ENCODE results near the gene HHLA2. TPM values are rescaled to one million over a fixed set of nuclear protein-coding genes. Genes with fewer than 3 reads are reported as not detected.

Gene HHLA2
- total RNA-seq, 4 donors from 2014 or later, result not detected

DNA sequence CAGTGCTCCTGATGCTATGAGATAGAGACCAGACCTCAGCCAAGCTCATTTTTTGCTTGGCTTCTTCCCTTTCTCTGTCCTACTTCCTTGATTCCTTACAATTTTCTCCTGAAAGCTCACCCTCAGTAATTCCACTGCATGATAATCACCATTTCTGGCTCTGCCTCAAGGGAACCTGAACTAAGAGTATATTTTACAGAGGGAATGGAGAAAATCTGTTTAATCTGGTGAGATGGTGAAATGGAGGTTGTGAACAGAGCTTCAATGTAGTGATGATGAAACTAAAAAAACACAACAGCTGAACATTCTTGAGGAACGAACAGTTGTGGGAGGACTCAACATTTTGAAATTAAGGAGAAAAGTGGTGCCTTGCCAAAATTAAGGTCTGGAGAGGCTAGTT is 16.3 kb downstream of the HHLA2 start:
- Histone ChIP-seq H3K36me3 (no peaks in the 10 kb centered on the region), H3K27ac (no peak overlapping the region), H3K27me3 (no peaks in the 10 kb centered on the region), H3K4me1 (no peaks in the 10 kb centered on the region), H3K9me3 (peaks cover 0 to 9% (median 0%) of the 10 kb centered on the region in 3 donors), H3K4me3 (no peak overlapping the region)
- no peak for ATAC-seq
- no peak for TF ChIP-seq POLR2AphosphoS5 (IDR thresholded peaks at IDR 0.05)
- TF ChIP-seq POLR2A (IDR thresholded peaks at IDR 0.05), result no peak
- TF ChIP-seq EP300 (IDR thresholded peaks at IDR 0.05), result no peak
- TF ChIP-seq, protein P1, sequence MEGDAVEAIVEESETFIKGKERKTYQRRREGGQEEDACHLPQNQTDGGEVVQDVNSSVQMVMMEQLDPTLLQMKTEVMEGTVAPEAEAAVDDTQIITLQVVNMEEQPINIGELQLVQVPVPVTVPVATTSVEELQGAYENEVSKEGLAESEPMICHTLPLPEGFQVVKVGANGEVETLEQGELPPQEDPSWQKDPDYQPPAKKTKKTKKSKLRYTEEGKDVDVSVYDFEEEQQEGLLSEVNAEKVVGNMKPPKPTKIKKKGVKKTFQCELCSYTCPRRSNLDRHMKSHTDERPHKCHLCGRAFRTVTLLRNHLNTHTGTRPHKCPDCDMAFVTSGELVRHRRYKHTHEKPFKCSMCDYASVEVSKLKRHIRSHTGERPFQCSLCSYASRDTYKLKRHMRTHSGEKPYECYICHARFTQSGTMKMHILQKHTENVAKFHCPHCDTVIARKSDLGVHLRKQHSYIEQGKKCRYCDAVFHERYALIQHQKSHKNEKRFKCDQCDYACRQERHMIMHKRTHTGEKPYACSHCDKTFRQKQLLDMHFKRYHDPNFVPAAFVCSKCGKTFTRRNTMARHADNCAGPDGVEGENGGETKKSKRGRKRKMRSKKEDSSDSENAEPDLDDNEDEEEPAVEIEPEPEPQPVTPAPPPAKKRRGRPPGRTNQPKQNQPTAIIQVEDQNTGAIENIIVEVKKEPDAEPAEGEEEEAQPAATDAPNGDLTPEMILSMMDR (IDR thresholded peaks at IDR 0.05), result no peak
- WGBS, 2 donors (ENCODE audit: low coverage in 1 of 2), result 60 to 71% methylated on average over 1 of the region's 1 CpG

DNA sequence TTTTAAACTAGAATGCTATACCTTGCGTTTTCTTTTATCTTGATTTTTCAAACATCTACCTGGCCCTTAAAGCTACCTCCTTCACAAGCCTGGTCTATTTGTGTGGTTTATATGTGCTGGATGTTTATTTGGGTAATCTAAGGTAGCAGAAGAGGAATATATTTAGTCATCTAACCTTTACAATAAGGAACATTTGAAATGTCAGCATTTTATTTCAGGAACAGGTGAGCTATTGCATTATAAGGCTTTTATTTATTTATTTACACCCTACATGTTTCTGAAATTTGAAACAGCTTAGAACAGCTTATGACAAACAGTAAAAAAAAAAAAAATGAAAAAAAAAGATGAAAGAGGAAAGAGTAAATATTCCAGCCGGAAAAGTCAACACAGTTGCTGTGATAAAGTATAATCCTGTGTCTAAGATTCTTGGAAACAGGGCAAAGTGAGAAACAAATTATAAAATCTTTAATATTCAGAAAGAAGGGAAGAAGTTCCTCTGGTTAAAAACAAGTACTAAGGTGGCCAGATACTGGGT is 19.5 kb downstream of the HHLA2 start:
- Histone ChIP-seq H3K4me1 (no peaks in the 10 kb centered on the region), H3K4me3 (no peak overlapping the region), H3K9me3 (no peaks in the 10 kb centered on the region), H3K27me3 (no peaks in the 10 kb centered on the region), H3K36me3 (no peaks in the 10 kb centered on the region), H3K27ac (no peak overlapping the region)
- TF ChIP-seq POLR2A (IDR thresholded peaks at IDR 0.05) (no peak), POLR2AphosphoS5 (IDR thresholded peaks at IDR 0.05) (no peak), EP300 (IDR thresholded peaks at IDR 0.05) (no peak)
- TF ChIP-seq, protein P1 (IDR thresholded peaks at IDR 0.05), result no peak
- 77 to 95% methylated on average over 1 to 2 of the region's 2 CpGs for WGBS, 2 donors (ENCODE audit: low coverage in 1 of 2)
- no peak for ATAC-seq

DNA sequence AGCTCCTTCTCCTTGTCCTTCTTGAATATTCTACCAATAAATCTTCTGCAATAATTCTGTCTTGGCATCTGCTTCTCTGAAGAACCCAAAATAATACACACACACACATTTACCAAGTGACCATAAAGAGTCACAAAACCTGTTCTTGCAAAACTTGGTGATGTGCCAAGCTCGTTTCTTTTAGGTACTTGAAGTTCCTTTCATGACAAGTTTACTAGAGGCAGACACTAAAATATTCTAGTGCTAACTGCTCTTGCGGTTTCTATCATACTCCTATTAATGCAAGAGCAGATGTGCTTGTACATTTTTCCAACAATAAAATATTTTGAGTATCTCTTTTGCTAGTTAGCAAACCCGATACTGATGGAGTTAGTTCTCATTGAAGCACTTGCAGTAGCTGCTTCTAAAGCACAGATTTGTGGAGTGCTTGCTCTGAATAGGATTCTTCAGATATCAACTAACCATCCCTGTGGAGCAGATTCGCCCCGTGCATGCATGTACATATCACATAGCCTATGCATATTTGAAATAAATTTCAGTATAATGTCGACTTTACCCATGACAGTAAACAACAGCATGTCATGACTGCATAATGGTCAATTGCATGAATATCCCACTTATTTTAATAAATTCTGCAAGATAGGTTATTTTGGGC is 23.2 kb downstream of the HHLA2 start:
- TF ChIP-seq POLR2AphosphoS5 (IDR thresholded peaks at IDR 0.05), result no peak
- TF ChIP-seq EP300 (IDR thresholded peaks at IDR 0.05), result no peak
- TF ChIP-seq, protein P1 (IDR thresholded peaks at IDR 0.05), result no peak
- no peak for TF ChIP-seq POLR2A (IDR thresholded peaks at IDR 0.05)
- 61 to 88% methylated on average over 5 to 6 of the region's 6 CpGs for WGBS, 2 donors (ENCODE audit: low coverage in 1 of 2)
- H3K27ac ChIP-seq, result no peak overlapping the region

DNA sequence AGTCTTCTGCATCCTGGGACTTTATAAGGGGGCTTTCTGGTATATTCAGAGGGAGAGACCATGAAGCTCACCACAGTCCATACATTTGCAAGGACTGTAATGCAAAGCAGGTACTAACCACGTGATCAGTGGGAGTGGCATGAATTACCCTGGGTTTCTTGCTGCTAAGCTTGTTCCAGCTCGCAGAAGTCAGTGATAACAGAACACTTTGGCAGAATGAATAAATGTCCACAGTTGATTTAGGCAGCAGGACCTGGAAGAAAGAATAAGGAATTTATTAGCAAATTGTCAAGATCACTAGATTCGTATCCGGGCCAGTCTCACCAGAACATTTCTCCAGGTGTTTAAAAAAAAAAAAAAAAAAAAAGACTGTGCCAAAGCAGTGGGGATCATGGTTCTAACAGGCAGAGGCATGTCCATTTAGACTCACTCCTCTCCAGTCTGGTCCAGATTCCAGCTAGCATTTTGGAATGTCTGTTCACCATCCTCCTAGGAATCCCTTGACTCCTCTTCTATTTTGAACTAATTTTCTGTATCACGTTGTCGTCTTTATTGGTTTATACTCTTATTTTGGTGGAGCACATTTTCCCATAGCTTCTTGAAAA is 24.5 kb downstream of the HHLA2 start:
- ATAC-seq, result no peak

More for the DNA sequence above, 23.2 kb downstream of the HHLA2 start:
- Histone ChIP-seq H3K4me3 (no peak overlapping the region), H3K27me3 (no peaks in the 10 kb centered on the region), H3K4me1 (no peaks in the 10 kb centered on the region), H3K9me3 (no peaks in the 10 kb centered on the region), H3K36me3 (no peaks in the 10 kb centered on the region)
- ATAC-seq, result no peak

More for the DNA sequence above, 24.5 kb downstream of the HHLA2 start:
- Histone ChIP-seq H3K27ac (no peak overlapping the region), H3K9me3 (no peaks in the 10 kb centered on the region), H3K4me1 (no peaks in the 10 kb centered on the region), H3K27me3 (no peaks in the 10 kb centered on the region), H3K4me3 (no peak overlapping the region), H3K36me3 (no peaks in the 10 kb centered on the region)
- TF ChIP-seq POLR2A (IDR thresholded peaks at IDR 0.05), result no peak
- TF ChIP-seq, protein P1 (IDR thresholded peaks at IDR 0.05), result no peak
- no peak for TF ChIP-seq EP300 (IDR thresholded peaks at IDR 0.05)
- TF ChIP-seq POLR2AphosphoS5 (IDR thresholded peaks at IDR 0.05), result no peak
- WGBS, 2 donors (ENCODE audit: low coverage in 1 of 2), result 73 to 90% methylated on average over 4 to 6 of the region's 6 CpGs

Measured in gastroesophageal sphincter (tissue), 4 donors.